Adipocyte (in vitro differentiated cells): ENCODE results near the gene ARHGEF19.
A peak's percentile ranks its signal among the peaks of the same experiment; 100 is the strongest.
"Not testable (repeated sequence)": the region's sequence is repeated elsewhere in the genome, so short reads cannot be mapped to it uniquely, and the experiment has no call there.

ENCODE experiments used
- DNase-seq: peaks from one replicate; pipeline ENCODE4 v3.0.0-alpha.2; 2015; ENCODE audit warnings: low read depth
- H3K27me3 ChIP-seq: replicated peaks from 2 replicates; pipeline ENCODE4 v1.7.0; 2013; ENCODE audit warnings: mild to moderate bottlenecking, low read length, moderate library complexity; ENCODE audit not compliant: control insufficient read depth, insufficient read depth
- H3K36me3 ChIP-seq: 2 replicates; pipeline ENCODE4 v1.7.0; 2013; ENCODE audit warnings: low read length, mild to moderate bottlenecking, moderate library complexity; ENCODE audit not compliant: control insufficient read depth, insufficient read depth, severe bottlenecking
- H3K4me1 ChIP-seq: 2 replicates; pipeline ENCODE4 v1.7.0; 2013; ENCODE audit warnings: mild to moderate bottlenecking, low read length, moderate library complexity; ENCODE audit not compliant: control insufficient read depth, insufficient read depth
- H3K4me3 ChIP-seq: 2 replicates; pipeline ENCODE4 v1.7.0; 2013; ENCODE audit warnings: mild to moderate bottlenecking, low read length, moderate library complexity
- H3K9ac ChIP-seq: 2 replicates; pipeline ENCODE4 v1.7.0; 2013; ENCODE audit warnings: mild to moderate bottlenecking, low read length, moderate library complexity
- H3K9me3 ChIP-seq: 2 replicates; pipeline ENCODE4 v1.7.0; 2013; ENCODE audit warnings: mild to moderate bottlenecking, low read length, moderate library complexity; ENCODE audit not compliant: control insufficient read depth

Gene ARHGEF19

GRCh38 chr1:16199157-16199501, 13.3 kb downstream of the ARHGEF19 start:
- H3K27me3 ChIP-seq: no peaks in the 10 kb centered on the region
- no peak overlapping the region for H3K4me3 ChIP-seq
- H3K9ac ChIP-seq: no peak overlapping the region
- no peaks in the 10 kb centered on the region for H3K9me3 ChIP-seq
- DNase-seq: no peak
- H3K4me1 ChIP-seq: no peaks in the 10 kb centered on the region
- H3K36me3 ChIP-seq: no peaks in the 10 kb centered on the region

DNA sequence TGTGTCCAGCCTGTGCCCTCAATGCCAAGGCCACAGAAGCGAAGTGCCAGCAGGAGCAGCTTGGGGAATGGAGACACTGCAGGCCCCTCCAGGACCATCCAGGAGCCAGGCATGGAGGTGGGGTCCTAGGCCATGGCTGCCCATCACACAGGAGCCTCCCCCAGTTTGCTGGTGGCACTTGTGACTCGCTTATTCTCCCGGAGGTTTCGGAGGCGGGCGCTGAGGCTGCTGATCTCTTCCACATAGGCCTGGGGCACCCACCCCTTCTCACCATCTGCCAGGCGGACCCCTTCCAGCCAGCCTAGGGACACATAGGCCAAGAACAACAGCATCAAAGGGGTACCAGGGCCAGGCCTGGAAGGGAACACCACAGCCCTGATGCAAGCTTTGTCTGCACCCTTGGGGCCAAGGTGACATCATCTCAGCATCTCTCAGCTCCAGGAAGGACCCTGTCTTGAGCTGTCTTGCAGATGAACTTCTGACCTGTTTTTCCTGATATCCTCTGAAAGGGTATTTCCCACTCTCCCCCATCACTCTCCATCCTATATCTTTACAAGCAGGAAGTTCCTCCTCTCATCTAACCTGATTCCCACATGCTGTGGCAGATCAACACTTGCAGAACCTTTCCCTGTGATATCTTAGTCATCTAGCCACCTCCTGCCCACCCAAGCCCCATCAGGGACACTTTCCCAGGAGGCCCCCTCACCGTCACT, 13.9 kb downstream of the ARHGEF19 start:
- no peaks in the 10 kb centered on the region for H3K9me3 ChIP-seq
- no peak overlapping the region for H3K9ac ChIP-seq
- H3K4me1 ChIP-seq: no peaks in the 10 kb centered on the region
- no peak overlapping the region for H3K4me3 ChIP-seq
- H3K27me3 ChIP-seq: no peaks in the 10 kb centered on the region
- no peaks in the 10 kb centered on the region for H3K36me3 ChIP-seq
- no peak for DNase-seq

DNA sequence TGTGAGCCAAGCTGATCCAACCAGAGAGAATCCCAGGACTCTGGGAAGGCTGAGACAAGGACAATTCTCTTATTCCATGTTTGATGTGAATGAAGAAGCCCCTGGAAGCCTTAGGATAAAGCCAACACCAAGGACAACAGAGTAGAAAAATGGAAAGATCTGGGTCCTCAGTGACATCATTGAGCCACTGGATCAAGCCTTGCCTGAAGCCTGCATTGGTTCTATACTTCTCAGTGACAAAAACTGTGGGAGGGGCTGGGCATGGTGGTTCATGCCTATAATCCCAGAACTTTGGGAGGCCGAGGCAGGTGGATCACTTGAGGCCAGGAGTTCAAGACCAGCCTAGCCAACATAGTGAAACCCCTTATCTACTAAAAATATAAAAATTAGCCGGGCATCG, 15.6 kb downstream of the ARHGEF19 start:
- Histone ChIP-seq H3K4me1 (peaks cover 3% of the 10 kb centered on the region), H3K36me3 (no peaks in the 10 kb centered on the region), H3K4me3 (no peak overlapping the region), H3K27me3 (no peaks in the 10 kb centered on the region), H3K9me3 (no peaks in the 10 kb centered on the region), H3K9ac (no peak overlapping the region)
- DNase-seq: no peak

DNA sequence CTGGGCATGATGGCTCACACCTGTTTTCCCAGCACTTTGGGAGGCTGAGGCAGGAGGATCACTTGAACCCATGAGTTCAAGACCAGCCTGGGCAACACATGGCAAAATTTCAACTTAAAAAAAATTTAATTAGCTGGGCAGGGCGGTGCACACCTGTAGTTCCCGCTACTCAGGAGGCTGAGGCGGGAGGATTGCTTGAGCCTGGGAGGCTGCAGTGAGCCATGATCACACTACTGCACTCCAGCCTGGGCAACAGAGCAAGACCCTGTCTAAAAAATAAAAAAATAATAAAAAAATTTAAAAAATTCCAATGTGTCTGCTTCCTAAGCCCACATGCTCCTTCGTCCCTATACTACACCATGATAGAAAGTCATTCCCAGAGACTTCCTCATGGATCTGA, 16.3 kb downstream of the ARHGEF19 start:
- not testable (repeated sequence) for H3K27me3 ChIP-seq, H3K9me3 ChIP-seq, H3K4me1 ChIP-seq, DNase-seq, H3K4me3 ChIP-seq, H3K36me3 ChIP-seq, H3K9ac ChIP-seq

GRCh38 chr1:16195518-16195905, 16.9 kb downstream of the ARHGEF19 start:
- Histone ChIP-seq H3K4me3 (no peak overlapping the region), H3K27me3 (no peaks in the 10 kb centered on the region), H3K9me3 (no peaks in the 10 kb centered on the region), H3K9ac (no peak overlapping the region), H3K4me1 (peaks cover 12% of the 10 kb centered on the region), H3K36me3 (no peaks in the 10 kb centered on the region)
- no peak for DNase-seq

DNA sequence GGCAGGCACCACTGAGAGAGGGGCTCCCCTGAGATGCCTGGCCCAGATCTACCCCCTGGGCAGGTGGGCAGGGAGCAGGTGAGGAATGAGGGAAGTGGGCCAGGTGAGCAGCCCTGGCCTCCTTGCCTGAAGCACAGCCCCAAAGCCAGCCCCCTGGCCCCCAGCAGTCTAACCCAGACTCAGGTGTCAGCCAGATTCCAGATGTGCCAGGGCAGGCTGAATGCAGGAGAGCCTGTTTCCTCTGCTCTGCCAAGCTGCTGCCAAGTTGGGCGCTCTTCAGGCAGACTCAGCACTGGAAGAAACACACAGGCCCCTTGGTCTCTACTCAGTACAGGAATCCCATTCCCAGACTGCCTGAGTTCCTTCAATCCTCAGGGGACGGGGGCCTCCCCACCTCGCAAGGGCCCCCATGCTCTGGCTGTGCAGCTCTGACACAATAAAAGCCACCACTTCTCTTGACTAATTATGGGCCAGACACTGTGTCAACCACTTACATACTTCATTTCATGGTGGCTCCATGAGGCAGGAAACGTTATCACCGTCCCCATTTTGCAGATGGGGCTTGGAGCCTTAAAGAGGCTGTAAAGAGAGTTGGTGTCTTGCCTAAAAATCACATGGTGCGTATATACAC, 20.4 kb downstream of the ARHGEF19 start:
- no peak for DNase-seq

GRCh38 chr1:16191309-16191708, 21.1 kb downstream of the ARHGEF19 start:
- no peak overlapping the region for H3K9ac ChIP-seq
- no peak for DNase-seq
- H3K36me3 ChIP-seq: no peaks in the 10 kb centered on the region
- H3K9me3 ChIP-seq: no peaks in the 10 kb centered on the region
- H3K4me3 ChIP-seq: no peak overlapping the region
- H3K4me1 ChIP-seq: peaks cover 32% of the 10 kb centered on the region
- H3K27me3 ChIP-seq: no peaks in the 10 kb centered on the region

More for the DNA sequence above, 20.4 kb downstream of the ARHGEF19 start:
- no peaks in the 10 kb centered on the region for H3K9me3 ChIP-seq
- no peaks in the 10 kb centered on the region for H3K36me3 ChIP-seq
- H3K4me1 ChIP-seq: peaks cover 32% of the 10 kb centered on the region
- no peaks in the 10 kb centered on the region for H3K27me3 ChIP-seq
- no peak overlapping the region for H3K9ac ChIP-seq
- H3K4me3 ChIP-seq: no peak overlapping the region

GRCh38 chr1:16189921-16190621, 22.4 kb downstream of the ARHGEF19 start:
- no peaks in the 10 kb centered on the region for H3K9me3 ChIP-seq
- H3K27me3 ChIP-seq: no peaks in the 10 kb centered on the region
- no peaks in the 10 kb centered on the region for H3K36me3 ChIP-seq
- no peak overlapping the region for H3K4me3 ChIP-seq
- no peak overlapping the region for H3K9ac ChIP-seq
- H3K4me1 ChIP-seq: peaks cover 32% of the 10 kb centered on the region
- DNase-seq: peak; percentile 71

GRCh38 chr1:16189003-16189402, 23.4 kb downstream of the ARHGEF19 start:
- peak; percentile 55 for DNase-seq
- no peak overlapping the region for H3K4me3 ChIP-seq
- H3K36me3 ChIP-seq: no peaks in the 10 kb centered on the region
- H3K4me1 ChIP-seq: peaks cover 32% of the 10 kb centered on the region
- no peaks in the 10 kb centered on the region for H3K27me3 ChIP-seq
- no peaks in the 10 kb centered on the region for H3K9me3 ChIP-seq
- H3K9ac ChIP-seq: no peak overlapping the region

GRCh38 chr1:16187748-16188401, 24.6 kb downstream of the ARHGEF19 start:
- Histone ChIP-seq H3K9ac (no peak overlapping the region), H3K36me3 (no peaks in the 10 kb centered on the region), H3K4me1 (peaks cover 32% of the 10 kb centered on the region), H3K4me3 (no peak overlapping the region), H3K27me3 (no peaks in the 10 kb centered on the region), H3K9me3 (no peaks in the 10 kb centered on the region)
- peak; percentile 94 for DNase-seq

DNA sequence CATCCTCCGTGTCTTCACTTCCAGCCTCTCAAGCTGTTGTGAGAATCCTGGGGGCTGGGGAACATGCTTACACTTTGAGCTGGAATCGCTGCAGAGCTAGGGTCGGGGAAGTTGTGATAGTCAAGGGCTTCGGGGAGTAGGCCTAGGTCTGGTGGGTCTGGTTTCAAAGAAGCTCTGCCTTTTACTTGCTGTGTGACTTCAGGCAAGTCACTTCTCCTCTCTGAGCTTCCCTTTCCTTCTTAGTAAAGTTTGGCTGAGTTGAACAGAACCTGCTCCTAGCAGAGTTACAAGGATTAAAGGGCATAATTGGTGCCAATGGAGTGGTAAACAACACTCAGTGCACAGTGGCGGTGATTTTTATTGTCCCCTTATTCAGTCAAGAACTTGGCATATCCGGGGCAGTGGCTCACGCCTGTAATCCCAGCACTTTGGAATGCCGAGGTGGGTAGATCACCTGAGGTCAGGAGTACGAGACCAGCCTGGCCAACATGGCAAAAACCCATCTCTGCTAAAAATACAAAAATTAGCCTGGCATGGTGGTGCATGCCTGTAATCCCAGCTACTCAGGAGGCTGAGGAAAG, 25.7 kb downstream of the ARHGEF19 start:
- H3K36me3 ChIP-seq: no peaks in the 10 kb centered on the region
- no peak overlapping the region for H3K4me3 ChIP-seq
- H3K9ac ChIP-seq: no peak overlapping the region
- DNase-seq: no peak
- no peaks in the 10 kb centered on the region for H3K27me3 ChIP-seq
- peaks cover 38% of the 10 kb centered on the region for H3K4me1 ChIP-seq
- H3K9me3 ChIP-seq: no peaks in the 10 kb centered on the region
